Glomerular visceral epithelial cell (primary cell): Measurements from ENCODE around the gene ABI2.
"Not testable (repeated sequence)": the region's sequence is repeated elsewhere in the genome, so short reads cannot be mapped to it uniquely, and the experiment has no call there.

Source experiments
- DNase-seq: peaks from one replicate; pipeline ENCODE4 v3.0.0-alpha.2; 2016; ENCODE audit errors: extremely low spot score

ABI2 gene

DNA sequence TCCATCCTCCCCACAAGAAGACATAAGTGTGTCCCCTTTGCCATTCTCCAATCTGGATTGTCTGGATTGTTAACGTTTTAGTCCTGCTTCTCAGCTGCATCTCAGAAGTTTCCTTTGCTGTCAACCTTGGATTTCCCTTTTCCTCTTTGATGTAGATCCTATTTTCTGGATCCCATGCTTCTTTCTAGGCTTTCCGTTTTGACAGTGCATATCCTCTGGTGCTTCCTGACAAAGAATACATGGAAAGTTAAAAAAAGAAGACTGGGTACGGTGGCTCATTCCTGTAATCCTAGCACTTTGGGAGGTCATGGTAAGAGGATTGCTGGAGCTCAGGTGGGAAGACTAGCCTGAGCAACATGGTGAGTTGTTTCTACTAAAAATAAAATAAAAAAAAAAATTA is 26.8 kb downstream of the ABI2 start:
- no peak for DNase-seq

DNA sequence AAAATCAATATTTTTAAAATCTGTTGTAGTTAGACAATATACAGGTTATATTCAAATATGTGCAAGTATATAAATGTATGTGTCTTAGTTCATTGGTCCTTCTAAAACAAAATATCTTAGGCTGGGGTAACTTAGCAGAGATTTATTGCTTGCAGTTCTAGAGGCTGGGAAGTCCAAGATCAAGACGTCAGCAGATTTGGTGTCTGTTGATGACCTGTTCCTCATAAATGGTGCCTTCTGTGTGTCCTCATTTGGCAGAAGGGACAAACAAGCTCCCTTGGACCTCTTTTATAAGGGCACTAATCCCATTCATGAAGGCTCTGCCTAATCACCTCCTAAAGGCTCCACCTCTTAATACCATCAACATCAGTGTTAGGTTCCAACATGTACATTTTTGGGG is 31.3 kb downstream of the ABI2 start:
- no peak for DNase-seq

DNA sequence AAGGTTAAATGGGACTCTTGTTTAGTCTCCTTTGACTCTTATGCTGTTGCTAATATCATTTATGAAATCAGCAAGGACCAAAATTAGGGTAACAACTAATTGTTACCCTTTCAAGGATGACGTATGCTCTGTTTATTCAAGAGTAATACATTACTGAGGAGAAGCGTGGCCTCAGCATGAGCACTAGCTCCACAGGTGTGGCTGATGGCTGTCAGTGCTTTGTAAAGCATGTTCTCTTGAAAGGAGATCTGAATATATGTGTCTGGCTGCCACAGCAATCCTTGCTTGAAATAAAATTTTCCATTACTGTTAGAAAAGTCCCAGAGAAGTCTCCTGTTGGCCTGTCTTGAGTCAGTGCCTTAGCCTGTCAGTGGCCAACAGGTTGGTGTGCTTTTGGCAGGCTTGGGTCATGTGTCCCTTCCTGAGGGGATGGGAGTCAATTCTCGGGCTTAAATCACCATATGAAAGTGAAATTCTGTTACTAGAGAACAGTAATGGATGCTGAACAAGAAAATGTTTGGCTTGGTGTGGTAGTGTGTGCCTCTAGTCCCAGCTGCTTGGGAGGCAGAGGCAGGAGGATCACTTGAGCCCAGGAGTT is 32.7 kb downstream of the ABI2 start:
- DNase-seq: no peak

DNA sequence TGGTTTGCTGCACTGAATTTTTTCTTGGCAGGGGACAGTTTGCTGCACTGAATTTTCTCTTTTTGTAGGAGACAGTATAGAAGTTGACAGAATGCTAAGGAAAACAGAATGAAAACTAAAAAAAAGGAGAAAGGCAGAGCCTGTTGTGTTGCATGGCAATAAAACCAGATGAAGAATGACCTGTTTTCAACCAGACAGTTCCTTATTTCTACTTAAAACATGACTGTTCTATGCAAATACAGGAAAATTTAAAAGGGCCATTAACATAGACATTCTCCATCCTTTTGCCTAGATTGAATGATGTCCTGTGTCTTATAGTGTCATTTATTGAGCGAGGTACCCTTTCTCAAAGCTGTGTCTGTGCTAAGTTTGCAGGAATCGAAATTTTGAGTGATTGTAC is 33.3 kb downstream of the ABI2 start:
- no peak for DNase-seq

DNA sequence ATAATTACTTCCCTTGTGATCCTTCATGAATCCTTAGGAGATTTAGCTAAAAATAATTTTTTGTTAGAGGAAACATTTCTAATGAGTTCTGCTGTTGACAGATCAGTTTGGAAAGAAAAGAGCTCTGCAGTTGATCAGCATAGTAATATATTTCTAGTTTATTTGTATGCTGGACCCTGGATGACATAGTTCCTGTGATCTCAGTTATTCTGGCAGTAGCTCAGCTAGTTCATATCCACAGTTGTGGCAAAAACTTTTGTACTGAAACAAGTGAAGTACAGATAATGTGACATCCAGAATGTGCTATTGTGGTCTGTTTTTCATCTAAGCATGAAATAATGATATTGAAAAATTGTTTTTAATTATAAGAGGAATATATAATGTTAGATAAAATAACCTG is 33.7 kb downstream of the ABI2 start:
- DNase-seq: no peak

DNA sequence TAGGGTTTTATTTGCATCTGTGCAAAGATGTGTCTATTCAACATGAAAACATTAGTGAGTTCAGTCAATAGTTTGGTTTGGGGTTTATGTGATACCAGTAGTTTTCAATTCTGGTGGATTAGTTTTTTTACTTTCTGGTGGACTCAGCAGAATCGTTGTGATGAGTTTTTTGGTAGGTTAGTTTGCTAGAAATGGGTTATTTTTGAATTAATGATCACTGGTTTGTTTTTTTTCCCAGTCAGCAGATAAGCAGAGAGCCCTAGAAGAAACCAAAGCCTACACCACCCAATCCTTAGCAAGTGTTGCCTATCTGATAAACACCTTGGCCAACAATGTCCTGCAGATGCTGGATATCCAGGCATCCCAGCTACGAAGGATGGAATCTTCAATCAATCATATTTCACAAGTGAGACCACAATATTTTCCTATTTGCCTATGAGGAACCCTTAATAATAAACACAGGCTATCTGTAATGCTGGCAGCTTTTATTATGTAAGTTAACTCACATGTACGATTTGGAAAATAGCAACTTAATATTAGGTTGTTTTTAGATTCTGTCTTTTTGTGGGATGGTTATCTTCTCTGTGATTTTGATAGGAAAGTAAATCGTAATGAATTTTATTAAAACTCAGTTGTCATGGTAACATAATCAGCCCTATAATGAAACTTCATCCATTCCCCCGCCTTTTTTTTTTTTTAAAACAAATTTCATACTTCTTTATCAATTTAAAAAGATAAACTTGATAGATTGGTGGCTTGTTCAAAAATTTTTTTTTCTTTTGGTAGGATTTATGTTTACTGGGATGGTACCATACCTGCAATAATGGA is 38.7 kb downstream of the ABI2 start:
- no peak for DNase-seq

DNA sequence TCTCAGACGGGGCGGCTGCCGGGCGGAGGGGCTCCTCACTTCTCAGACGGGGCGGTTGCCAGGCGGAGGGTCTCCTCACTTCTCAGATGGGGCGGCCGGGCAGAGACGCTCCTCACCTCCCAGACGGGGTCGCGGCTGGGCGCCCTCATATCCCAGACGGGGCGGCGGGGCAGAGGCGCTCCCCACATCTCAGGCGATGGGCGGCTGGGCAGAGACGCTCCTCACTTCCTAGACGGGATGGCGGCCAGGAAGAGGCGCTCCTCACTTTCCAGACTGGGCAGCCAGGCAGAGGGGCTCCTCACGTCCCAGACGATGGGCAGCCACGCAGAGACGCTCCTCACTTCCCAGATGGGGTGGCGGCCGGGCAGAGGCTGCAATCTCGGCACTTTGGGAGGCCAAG is 44.5 kb downstream of the ABI2 start:
- DNase-seq: not testable (repeated sequence)

DNA sequence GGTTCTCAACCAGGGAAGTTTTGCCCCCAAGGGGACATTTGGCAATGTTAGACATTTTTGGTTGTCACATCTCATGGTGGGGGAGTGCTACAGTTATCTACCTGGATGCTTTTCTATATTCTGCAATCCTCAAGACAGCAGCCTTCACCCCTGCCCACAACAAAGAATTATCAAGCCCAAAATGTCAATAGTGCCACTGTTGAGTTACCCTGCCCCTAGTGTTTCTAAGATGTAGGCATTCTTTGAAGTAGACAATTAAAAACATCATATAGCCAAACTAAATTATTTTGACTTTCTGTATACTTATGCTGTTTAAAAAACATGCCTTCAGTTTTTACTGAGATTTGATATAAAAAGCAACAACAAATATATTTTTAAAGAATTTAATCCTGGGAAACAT is 48.0 kb downstream of the ABI2 start:
- no peak for DNase-seq

DNA sequence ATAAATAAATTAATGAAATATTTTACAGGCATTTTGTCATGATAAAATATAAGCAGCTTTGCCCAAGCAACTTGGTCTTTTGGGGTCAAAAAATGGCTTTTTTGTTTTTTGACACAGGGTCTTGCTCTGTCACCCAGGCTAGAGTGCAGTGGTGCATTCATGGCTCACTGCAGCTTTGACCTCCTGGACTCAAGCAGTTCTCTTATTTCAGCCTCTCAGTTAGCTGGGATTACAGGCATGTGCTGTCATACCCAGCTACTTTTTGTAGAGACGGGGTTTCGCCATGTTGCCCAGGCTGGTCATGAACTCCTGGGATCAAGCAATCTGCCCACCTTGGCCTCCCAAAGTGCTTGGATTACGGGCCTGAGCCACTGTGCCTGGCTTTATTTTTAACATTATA is 51.0 kb downstream of the ABI2 start:
- no peak for DNase-seq

DNA sequence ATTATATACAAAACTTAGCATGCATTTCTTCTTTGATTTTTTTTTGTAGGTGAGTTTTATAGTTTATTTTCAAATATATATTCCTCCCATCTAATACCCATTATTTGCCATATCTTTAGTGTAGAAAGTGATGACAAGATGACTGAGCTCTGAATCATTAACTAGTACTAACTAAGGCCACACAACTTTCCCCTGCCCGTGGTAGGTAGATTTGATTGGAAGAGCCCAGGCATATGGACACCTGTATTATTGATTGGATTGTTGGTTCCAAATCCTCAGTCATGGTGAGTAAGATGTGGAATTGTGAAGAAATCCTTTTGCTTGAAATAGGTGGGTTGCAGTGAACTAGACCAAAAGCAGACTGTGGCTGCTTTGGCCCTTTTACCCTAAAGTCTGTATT is 54.8 kb downstream of the ABI2 start:
- DNase-seq: no peak

DNA sequence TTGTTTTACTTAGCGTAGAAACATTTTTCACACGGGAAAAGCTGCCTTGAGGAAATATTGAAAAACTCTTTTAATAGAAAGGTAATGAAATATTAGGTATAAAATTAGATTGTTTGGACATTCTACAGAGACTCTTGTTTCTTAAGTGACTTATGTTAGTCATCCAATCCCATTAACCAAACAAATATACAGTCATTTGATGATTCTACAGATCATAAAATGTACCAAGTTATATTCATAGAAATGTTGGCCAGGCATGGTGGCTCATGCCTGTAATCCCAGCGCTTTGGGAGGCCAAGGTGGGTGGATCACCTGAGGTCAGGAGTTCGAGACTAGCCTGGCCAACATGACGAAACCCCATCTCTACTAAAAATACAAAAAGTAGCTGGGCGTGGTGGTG is 60.0 kb downstream of the ABI2 start:
- DNase-seq: not testable (repeated sequence)

DNA sequence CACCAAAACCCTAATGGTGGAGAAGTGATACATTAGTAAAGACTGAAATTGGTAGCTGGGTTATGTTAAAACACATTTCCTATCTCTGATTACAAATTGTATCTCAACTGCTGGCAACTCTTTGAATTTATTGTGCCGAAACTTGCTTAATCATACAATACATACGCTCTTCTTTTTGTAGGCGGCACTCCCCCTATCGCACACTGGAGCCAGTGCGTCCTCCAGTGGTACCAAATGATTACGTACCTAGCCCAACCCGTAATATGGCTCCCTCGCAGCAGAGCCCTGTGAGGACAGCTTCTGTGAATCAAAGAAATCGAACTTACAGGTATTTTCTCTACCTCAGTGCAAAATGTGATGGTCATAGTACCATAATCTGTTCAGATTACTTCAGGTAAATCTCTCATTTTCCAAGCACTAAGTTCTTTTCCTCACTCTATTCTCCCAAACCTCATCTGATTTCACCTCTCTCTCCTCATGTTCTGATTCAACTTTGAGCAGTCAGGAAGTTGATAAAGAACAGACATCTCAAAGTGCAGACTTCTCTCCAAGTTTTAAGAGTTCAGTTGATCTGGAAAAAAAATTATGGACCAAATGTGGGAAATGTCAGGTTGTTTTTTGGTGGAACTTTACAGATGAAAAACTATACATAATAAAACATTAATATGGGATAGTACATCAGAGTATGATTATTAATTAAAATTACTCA is 66.5 kb downstream of the ABI2 start:
- DNase-seq: no peak

DNA sequence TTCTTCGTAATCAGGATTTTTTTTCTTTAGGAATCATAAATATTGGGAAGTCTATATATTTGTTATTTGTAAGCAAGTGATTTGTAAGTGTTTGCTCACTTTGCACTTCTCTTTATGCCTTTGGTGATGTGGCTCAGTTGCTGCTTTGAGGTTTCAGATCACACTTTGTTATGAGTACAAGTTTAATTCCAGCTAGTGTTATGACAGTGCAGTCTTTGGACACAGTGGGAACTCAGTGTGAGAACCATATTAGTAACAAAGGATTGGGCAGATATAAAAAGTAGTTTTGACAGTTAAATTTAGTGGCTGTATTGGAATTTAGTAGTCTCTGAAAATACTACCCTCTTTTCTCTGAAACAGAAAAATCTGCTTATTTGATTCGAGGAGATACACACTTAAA is 67.7 kb downstream of the ABI2 start:
- no peak for DNase-seq

DNA sequence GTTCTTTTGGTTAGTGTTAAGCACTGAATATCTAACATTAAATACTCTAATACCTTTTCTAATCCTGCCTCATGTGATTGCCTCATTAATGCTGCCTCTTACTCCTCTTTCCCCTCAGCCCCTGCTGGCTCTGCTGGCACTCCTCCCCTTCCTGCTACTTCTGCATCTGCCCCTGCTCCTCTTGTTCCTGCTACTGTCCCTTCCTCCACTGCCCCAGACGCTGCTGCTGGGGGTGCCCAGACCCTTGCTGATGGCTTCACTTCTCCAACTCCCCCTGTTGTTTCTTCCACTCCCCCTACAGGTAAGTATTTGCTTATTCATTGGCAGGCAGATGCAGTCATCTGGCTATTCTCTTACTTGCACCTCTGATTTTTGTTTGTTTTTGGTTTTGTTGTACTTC is 68.5 kb downstream of the ABI2 start:
- DNase-seq: no peak

DNA sequence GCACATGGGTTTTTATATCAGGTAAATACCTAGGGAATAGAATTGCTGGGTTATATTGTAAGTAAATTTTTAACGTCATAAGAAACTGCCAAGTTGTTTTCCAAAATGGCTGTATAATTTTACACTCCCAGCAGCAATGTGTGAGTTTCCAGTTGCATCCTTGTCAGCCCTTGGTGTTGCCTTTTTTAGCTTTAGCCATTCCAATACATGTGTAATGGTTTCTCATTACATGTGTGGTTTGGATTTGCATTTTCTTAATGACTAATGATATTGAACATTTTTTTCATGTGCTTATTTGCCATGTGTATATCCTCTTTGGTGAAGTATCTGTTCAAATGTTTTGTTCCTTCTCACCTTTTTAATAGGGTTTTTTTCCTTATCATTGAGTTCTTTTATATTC is 70.8 kb downstream of the ABI2 start:
- DNase-seq: no peak

DNA sequence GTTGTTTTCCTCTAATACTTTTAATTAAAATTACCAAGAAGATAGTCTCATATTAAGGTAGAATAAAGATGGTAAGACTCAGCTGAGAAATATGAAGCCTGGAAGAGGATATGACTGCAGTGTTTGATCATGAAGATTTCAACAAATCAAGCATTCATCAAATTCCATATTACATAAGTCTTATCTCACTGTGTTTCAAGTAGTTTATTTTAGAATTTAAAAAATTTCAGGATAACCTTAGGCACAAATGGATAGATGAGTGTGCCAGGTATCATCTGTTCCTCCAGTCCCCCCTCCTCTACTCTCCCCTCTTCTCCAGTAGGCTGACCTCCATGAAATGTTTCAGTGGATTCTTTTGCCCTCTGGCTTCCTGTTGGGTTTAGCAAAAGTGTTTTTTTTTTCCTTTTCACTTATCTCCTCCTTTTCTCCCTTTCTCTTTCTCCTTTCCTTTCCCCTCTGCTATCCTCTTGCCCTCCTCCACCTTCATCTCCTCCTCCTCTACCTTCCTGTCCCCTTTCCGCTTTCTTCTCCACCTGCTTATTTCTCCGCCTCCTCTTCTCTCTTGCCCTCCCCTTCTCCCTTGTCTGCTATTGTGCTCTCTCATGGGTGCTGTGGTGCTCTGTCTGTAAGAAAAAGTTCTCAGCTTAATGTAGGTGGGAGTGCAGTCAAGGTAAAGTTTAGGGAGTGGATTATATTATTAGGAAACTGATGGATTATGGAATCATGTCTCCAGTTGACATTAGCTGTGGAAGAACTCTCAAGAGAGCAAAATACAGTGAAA is 72.8 kb downstream of the ABI2 start:
- no peak for DNase-seq

DNA sequence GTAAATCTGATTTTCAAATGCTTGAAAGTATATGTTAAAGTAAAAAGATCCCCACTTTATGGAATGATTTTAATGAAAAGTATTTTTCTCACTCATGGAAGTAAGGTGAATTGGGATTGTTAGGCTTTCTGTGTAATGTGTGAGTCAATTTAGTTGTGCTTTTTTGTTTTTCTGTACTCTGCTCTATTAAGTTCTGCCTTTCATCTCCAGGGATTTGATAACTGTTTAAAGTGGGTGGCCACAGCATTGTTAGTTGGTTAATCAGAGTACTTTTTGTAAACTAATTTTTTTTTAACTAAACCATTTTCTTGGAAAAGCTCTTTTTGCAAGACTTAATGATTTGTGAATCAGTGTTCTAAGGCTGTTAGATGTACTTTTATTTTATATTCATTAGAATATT is 76.8 kb downstream of the ABI2 start:
- no peak for DNase-seq

DNA sequence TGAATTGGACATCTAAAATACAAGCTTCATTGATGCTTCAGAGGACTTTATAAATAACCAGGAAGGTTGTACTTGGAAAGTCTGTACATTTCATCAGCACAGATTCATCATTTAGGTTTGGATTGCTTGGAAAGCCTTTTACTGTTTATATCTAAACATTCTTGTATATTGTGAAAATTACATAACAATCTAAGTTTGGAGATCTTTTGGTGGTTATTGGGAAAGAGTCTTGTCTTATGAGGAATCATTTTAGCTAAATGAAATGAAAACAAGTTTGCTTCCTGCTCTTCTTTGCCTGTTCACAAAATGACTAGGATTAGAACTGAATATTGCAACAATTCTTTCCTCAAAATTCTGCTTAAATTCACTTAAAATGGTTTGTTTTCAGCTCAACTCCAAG is 79.3 kb downstream of the ABI2 start:
- no peak for DNase-seq

DNA sequence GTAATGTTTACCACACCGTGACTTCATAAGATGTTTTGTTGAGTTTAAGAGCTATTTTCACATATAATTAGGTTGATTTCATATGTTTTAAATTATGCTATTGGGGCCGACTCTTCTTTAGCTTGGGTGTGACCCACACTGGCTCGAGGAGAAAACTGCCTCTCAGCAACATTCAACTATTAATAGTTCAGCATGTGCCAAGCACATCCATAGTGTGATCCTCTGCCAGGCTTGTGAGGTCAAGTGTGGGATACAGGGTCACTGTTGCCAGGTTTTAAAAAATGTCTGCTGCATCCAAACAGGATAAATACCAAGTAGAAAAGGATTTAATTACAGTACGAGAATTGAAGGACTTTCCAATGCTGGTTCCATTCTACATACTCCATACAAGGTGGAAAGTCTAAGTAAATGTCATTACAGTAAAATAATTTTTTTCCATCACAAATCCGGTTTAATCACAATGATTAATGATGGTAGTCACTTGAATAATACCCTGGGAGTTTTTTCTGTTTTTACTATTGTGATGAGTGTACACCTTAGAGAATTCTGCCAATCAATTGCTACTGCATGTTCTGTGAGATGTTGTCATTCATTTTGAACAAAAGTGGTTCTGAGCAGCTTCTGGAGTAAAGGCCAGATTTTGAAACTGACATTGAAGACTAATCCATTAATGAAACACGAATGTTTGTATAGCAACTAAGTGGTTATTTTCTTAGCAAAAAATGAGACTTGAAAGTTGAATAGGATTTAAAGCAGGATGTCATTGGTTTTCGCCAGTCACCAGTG is 84.5 kb downstream of the ABI2 start:
- no peak for DNase-seq

DNA sequence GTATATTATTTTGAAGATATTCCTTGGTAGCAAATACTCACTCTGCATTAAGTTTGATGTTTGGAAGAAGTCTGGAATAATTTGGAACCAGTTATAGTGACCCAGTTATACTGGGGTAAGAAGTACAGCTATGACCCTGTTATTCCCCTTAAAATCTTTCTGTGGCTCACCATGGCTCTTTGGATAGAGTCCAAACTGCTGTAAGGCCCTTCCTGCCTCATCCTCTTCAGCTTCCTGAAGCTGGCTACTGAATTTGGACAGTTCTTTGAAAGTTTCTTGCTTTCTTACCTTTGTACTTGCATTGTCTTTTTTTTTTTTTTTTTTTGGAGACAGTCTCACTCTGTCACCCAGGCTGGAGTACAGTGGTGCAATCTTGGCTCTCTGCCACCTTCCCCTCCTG is 85.6 kb downstream of the ABI2 start:
- DNase-seq: no peak

DNA sequence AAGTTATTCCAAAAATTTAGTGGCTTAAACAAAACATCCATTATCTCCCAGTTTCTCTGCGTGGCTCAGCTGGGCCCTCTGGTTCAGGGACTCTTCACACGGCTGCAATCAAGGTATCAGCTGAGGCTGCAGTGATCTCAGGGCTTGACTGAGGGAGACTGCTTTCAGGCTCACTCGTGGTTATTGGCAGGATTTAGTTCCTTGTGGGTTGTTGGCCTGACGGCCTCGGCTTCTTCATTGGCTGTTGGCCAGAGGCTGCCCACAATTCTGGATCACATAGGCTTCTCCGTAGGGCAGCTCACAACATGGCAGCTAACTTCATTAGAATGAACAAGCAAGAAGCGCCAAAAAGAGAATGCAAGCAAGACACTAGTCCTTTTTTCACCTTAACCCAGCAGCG is 90.1 kb downstream of the ABI2 start:
- no peak for DNase-seq

DNA sequence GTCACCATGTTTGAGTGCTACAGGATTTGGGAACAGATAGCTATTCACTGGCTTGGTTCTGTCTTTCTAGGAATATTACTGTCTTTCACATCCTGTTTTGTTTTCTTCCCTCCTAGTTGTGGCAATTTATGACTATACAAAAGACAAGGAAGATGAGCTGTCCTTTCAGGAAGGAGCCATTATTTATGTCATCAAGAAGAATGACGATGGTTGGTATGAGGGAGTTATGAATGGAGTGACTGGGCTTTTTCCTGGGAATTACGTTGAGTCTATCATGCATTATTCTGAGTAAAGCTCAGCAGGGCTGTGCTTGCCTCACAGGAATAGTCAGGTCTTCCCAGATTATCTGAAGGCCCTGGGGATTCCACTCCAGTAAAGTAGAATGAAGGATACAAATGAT is 98.9 kb downstream of the ABI2 start:
- DNase-seq: no peak
